Glomerular endothelial cell (primary cell): ENCODE measurements around the gene PRAMEF1. TPM values are rescaled to one million over a fixed set of nuclear protein-coding genes. Genes with fewer than 3 reads are reported as not detected.
"Not testable (repeated sequence)": the region's sequence is repeated elsewhere in the genome, so short reads cannot be mapped to it uniquely, and the experiment has no call there.

ENCODE experiments used
- DNase-seq: peaks from one replicate; pipeline ENCODE4 v3.0.0-alpha.2; 2011; ENCODE audit warnings: low read depth, low spot score; ENCODE audit errors: extremely low read depth
- total RNA-seq: library from RNA; depleted of rRNA; stranded (reverse); fragments of >200 nt; gene quantifications from 2 replicates; pipeline ENCODE4 v1.2.3, GENCODE V29; 2015

Gene PRAMEF1
- total RNA-seq, 1 donor from 2014 or later, result not detected

- no peak for DNase-seq
These were observed 16.3 kb upstream of the PRAMEF1 start for GRCh38 chr1:12774801-12775345.

- DNase-seq, result no peak
These were observed 15.8 kb upstream of the PRAMEF1 start for GRCh38 chr1:12775443-12775842.

- no peak for DNase-seq
These were observed 14.2 kb upstream of the PRAMEF1 start for GRCh38 chr1:12776801-12777557.

- DNase-seq, result no peak
These were observed 13.1 kb upstream of the PRAMEF1 start for GRCh38 chr1:12778061-12778460.

GRCh38 chr1:12778907-12779306, 12.3 kb upstream of the PRAMEF1 start:
- no peak for DNase-seq

GRCh38 chr1:12781488-12781887, 9.7 kb upstream of the PRAMEF1 start:
- not testable (repeated sequence) for DNase-seq

- DNase-seq, result not testable (repeated sequence)
These were observed 7.4 kb upstream of the PRAMEF1 start for GRCh38 chr1:12783783-12784182.

- DNase-seq, result not testable (repeated sequence)
These were observed 6.5 kb upstream of the PRAMEF1 start for GRCh38 chr1:12784729-12785128.

GRCh38 chr1:12798911-12799310, 7.7 kb downstream of the PRAMEF1 start:
- no peak for DNase-seq

GRCh38 chr1:12799730-12800129, 8.5 kb downstream of the PRAMEF1 start:
- DNase-seq, result no peak

- no peak for DNase-seq
These were observed 18.7 kb downstream of the PRAMEF1 start for GRCh38 chr1:12809933-12810332.

- no peak for DNase-seq
These were observed 19.7 kb downstream of the PRAMEF1 start for GRCh38 chr1:12810691-12811408.

- DNase-seq, result no peak
These were observed 20.2 kb downstream of the PRAMEF1 start for GRCh38 chr1:12811409-12811784.

- DNase-seq, result not testable (repeated sequence)
These were observed 27.9 kb downstream of the PRAMEF1 start for GRCh38 chr1:12819061-12819460.

GRCh38 chr1:12831310-12831709, 40.1 kb downstream of the PRAMEF1 start, which contains the start of gene PRAMEF11:
PRAMEF11 (minus strand) TSS chr1:12831410; CDS start chr1:12828789, 2,621 bp downstream.
- not testable (repeated sequence) for DNase-seq

GRCh38 chr1:12833251-12833650, 42.1 kb downstream of the PRAMEF1 start:
- DNase-seq, result not testable (repeated sequence)

Other genes with a start within 250 kb of the PRAMEF1 start
- gene DHRS3, start 173.2 kb upstream of the PRAMEF1 start, total RNA-seq, result 58.5 and 71.4 TPM in 2 replicates
- not detected in 2 replicates for gene AADACL4, start 147.3 kb upstream of the PRAMEF1 start, total RNA-seq
- gene AADACL3, start 75.3 kb upstream of the PRAMEF1 start, total RNA-seq, result not detected in 2 replicates
- gene CFAP107, start 45.2 kb upstream of the PRAMEF1 start, total RNA-seq, result not detected in 2 replicates
- gene PRAMEF12, start 17.7 kb upstream of the PRAMEF1 start, total RNA-seq, result not detected in 2 replicates
- gene PRAMEF11, start 40.0 kb downstream of the PRAMEF1 start, total RNA-seq, result not detected in 2 replicates
- gene HNRNPCL1, start 57.3 kb downstream of the PRAMEF1 start, total RNA-seq, result not detected in 2 replicates
- not detected in 2 replicates for gene PRAMEF2, start 65.7 kb downstream of the PRAMEF1 start, total RNA-seq
- gene PRAMEF4, start 94.8 kb downstream of the PRAMEF1 start, total RNA-seq, result not detected in 2 replicates
- gene PRAMEF10, start 106.9 kb downstream of the PRAMEF1 start, total RNA-seq, result not detected in 2 replicates
- not detected in 2 replicates for gene PRAMEF7, start 125.2 kb downstream of the PRAMEF1 start, total RNA-seq
- gene PRAMEF6, start 156.2 kb downstream of the PRAMEF1 start, total RNA-seq, result not detected in 2 replicates